SU-DHL-6 (cell line): ENCODE results near the gene CHST2.

ENCODE experiments used
- H2AFZ ChIP-seq: fragments of 200-600 bp; sonication (generic); 2 replicates; pipeline ENCODE4 v1.6.1; 2014; ENCODE audit warnings: low read depth, mild to moderate bottlenecking, moderate library complexity, mixed read lengths, antibody characterized with exemption, low read length; ENCODE audit not compliant: severe bottlenecking
- H3F3A ChIP-seq: fragments of 200-600 bp; shearing (Covaris generic); 2 replicates; pipeline ENCODE4 v1.6.0; 2016; ENCODE audit warnings: antibody characterized with exemption, mild to moderate bottlenecking; ENCODE audit not compliant: insufficient read depth
- H3K27ac ChIP-seq: fragments of 200-600 bp; sonication (generic); 2 replicates; pipeline ENCODE4 v1.5.1; 2016; ENCODE audit warnings: low read depth, mild to moderate bottlenecking, low read length, moderate library complexity, mixed read lengths
- H3K27me3 ChIP-seq: fragments of 200-600 bp; sonication (generic), shearing (Covaris generic); 2 replicates; pipeline ENCODE4 v1.6.0; 2014; ENCODE audit warnings: mild to moderate bottlenecking, low read length
- H3K36me3 ChIP-seq: fragments of 200-600 bp; sonication (generic); 2 replicates; pipeline ENCODE4 v1.6.1; 2014; ENCODE audit warnings: mild to moderate bottlenecking, low read length, mixed read lengths
- H3K4me2 ChIP-seq: fragments of 300-600, 200-600 bp; shearing (Covaris generic), sonication (generic); 2 replicates; pipeline ENCODE4 v1.6.0; 2014; ENCODE audit warnings: low read length, low read depth, mild to moderate bottlenecking; ENCODE audit not compliant: poor library complexity, severe bottlenecking
- H3K4me3 ChIP-seq: fragments of 200-600 bp; sonication (generic); 2 replicates; pipeline ENCODE4 v1.5.1; 2014; ENCODE audit warnings: antibody characterized with exemption, low read length, mild to moderate bottlenecking, mixed read lengths; ENCODE audit not compliant: insufficient read depth, poor library complexity, severe bottlenecking
- H3K79me2 ChIP-seq: fragments of 200-600 bp; sonication (generic); 2 replicates; pipeline ENCODE4 v1.6.1; 2014; ENCODE audit warnings: mild to moderate bottlenecking, low read length, moderate library complexity; ENCODE audit not compliant: insufficient read depth
- H3K9ac ChIP-seq: fragments of 200-600 bp; sonication (generic); 2 replicates; pipeline ENCODE4 v1.7.0; 2014; ENCODE audit warnings: mild to moderate bottlenecking, low read length
- H3K9me2 ChIP-seq: fragments of 200-600 bp; sonication (generic); replicated peaks from 2 replicates; pipeline ENCODE4 v1.6.1; 2014; ENCODE audit warnings: low read length; ENCODE audit not compliant: insufficient read depth
- H3K9me3 ChIP-seq: fragments of 200-600 bp; sonication (generic); 2 replicates; pipeline ENCODE4 v1.6.1; 2014; ENCODE audit warnings: low read length, mixed read lengths; ENCODE audit not compliant: insufficient read depth
- H4K20me1 ChIP-seq: fragments of 200-600 bp; sonication (generic); 2 replicates; pipeline ENCODE4 v1.6.1; 2014; ENCODE audit warnings: low read depth, mild to moderate bottlenecking, antibody characterized with exemption, low read length, moderate library complexity, mixed read lengths
- EZH2phosphoT487 ChIP-seq: fragments of 200-600 bp; sonication (generic), shearing (Covaris generic); conservative IDR thresholded peaks from 2 replicates; pipeline ENCODE4 v1.6.1; 2018; ENCODE audit warnings: mild to moderate bottlenecking, antibody characterized with exemption, low read length, moderate library complexity, mixed read lengths
- TF ChIP-seq, protein P1 (sequence below): fragments of 200-600 bp; sonication (generic); IDR thresholded peaks from one replicate; pipeline ENCODE4 v1.5.1; 2017; ENCODE audit warnings: antibody characterized with exemption, mild to moderate bottlenecking, low read length, moderate library complexity; ENCODE audit not compliant: insufficient read depth, poor library complexity, severe bottlenecking

The CHST2 gene

DNA sequence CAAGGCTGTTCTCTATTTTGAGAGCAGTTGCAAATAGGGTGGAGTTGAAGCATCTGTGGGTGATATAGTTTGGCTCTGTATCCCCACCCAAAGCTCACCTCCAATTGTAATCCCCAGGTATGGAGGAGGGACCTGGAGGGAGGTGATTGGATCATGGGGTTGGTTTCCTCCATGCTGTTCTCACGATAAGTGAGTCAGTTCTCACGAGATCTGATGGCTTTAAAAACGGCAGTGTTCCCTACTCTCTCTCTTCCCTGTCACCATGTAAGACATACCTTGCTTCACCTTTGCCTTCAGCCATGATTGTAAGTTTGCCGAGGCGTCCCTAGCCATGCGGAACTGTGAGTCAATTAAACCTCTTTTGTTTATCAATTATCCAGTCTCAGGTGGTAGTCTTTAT lies 21.0 kb downstream of the CHST2 start:
- H3K4me2 ChIP-seq, result no peak overlapping the region
- H3F3A ChIP-seq, result no peaks in the 10 kb centered on the region
- no peak overlapping the region for H3K27ac ChIP-seq
- no peaks in the 10 kb centered on the region for H3K36me3 ChIP-seq
- H3K9ac ChIP-seq, result no peak overlapping the region
- no peak overlapping the region for H2AFZ ChIP-seq
- TF ChIP-seq, protein P1, sequence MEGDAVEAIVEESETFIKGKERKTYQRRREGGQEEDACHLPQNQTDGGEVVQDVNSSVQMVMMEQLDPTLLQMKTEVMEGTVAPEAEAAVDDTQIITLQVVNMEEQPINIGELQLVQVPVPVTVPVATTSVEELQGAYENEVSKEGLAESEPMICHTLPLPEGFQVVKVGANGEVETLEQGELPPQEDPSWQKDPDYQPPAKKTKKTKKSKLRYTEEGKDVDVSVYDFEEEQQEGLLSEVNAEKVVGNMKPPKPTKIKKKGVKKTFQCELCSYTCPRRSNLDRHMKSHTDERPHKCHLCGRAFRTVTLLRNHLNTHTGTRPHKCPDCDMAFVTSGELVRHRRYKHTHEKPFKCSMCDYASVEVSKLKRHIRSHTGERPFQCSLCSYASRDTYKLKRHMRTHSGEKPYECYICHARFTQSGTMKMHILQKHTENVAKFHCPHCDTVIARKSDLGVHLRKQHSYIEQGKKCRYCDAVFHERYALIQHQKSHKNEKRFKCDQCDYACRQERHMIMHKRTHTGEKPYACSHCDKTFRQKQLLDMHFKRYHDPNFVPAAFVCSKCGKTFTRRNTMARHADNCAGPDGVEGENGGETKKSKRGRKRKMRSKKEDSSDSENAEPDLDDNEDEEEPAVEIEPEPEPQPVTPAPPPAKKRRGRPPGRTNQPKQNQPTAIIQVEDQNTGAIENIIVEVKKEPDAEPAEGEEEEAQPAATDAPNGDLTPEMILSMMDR, result no peak
- no peak for TF ChIP-seq EZH2phosphoT487
- no peaks in the 10 kb centered on the region for H3K9me2 ChIP-seq
- H3K27me3 ChIP-seq, result no peaks in the 10 kb centered on the region
- no peak overlapping the region for H3K4me3 ChIP-seq
- H3K79me2 ChIP-seq, result no peaks in the 10 kb centered on the region
- H3K9me3 ChIP-seq, result no peaks in the 10 kb centered on the region
- H4K20me1 ChIP-seq, result no peaks in the 10 kb centered on the region

DNA sequence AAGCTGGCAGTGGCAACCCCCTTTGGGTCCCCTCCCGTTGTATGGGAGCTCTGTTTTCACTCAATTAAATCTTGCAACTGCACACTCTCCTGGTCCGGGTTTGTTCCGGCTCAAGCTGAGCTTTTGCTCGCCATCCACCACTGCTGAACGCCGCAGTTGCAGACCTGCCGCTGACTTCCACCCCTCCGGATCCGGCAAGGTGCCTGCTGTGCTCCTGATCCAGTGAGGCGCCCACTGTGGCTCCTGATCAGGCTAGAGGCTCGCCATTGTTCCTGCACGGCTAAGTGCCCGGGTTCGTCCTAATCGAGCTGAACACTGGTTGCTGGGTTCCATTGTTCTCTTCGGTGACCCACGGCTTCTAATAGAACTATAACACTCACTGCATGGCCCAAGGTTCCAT lies 22.8 kb downstream of the CHST2 start:
- no peak overlapping the region for H3K9ac ChIP-seq
- H3F3A ChIP-seq, result no peaks in the 10 kb centered on the region
- H3K9me3 ChIP-seq, result no peaks in the 10 kb centered on the region
- no peak overlapping the region for H3K4me3 ChIP-seq
- H3K9me2 ChIP-seq, result no peaks in the 10 kb centered on the region
- no peak overlapping the region for H2AFZ ChIP-seq
- H3K4me2 ChIP-seq, result no peak overlapping the region
- H3K27ac ChIP-seq, result no peak overlapping the region
- no peaks in the 10 kb centered on the region for H3K36me3 ChIP-seq
- no peaks in the 10 kb centered on the region for H3K79me2 ChIP-seq
- H4K20me1 ChIP-seq, result no peaks in the 10 kb centered on the region
- H3K27me3 ChIP-seq, result no peaks in the 10 kb centered on the region
- TF ChIP-seq, protein P1, result no peak

DNA sequence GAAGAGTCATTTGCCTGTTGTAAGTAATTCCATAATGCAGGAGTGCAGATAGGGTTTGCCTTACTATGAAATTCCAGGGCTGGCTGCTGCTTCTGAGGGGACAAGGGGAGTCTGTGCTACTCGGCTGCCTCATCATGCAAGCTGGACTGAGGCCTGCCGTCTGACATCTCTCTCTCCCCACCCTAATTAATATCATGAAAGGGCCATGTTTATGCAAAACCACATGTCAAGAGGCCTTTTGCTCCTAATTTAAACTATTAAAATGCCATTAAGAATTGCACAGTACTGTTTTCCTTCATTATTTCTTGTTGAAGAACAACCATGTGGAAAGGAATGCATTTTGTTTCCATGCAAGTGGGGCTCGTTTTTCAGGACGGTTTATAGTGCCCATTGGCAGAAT lies 26.3 kb downstream of the CHST2 start:
- no peak overlapping the region for H3K27ac ChIP-seq
- no peaks in the 10 kb centered on the region for H3K79me2 ChIP-seq
- H4K20me1 ChIP-seq, result no peaks in the 10 kb centered on the region
- no peak for TF ChIP-seq EZH2phosphoT487
- TF ChIP-seq, protein P1, result no peak
- no peak overlapping the region for H3K9ac ChIP-seq
- H2AFZ ChIP-seq, result no peak overlapping the region
- H3K36me3 ChIP-seq, result no peaks in the 10 kb centered on the region
- H3K4me3 ChIP-seq, result no peak overlapping the region
- no peaks in the 10 kb centered on the region for H3F3A ChIP-seq
- H3K9me2 ChIP-seq, result no peaks in the 10 kb centered on the region
- no peak overlapping the region for H3K4me2 ChIP-seq
- no peaks in the 10 kb centered on the region for H3K9me3 ChIP-seq
- H3K27me3 ChIP-seq, result no peaks in the 10 kb centered on the region
